Smooth muscle cell (in vitro differentiated cells): ENCODE results near the gene RPL3. TPM values are rescaled to one million over a fixed set of nuclear protein-coding genes. Genes with fewer than 3 reads are reported as not detected.

Experiments
- DNase-seq: peaks from one replicate; lab custom pipeline; 2025; ENCODE audit not compliant: unreplicated experiment; lab: John Stamatoyannopoulos, UW
- H2AFZ ChIP-seq: fragments of 200-600 bp; sonication (generic); 2 replicates; pipeline ENCODE4 v1.6.0; 2016; ENCODE audit warnings: antibody characterized with exemption, low read depth, mild to moderate bottlenecking
- H3F3A ChIP-seq: fragments of 200-600 bp; sonication (generic); 2 replicates; pipeline ENCODE4 v1.6.0; 2017; ENCODE audit warnings: antibody characterized with exemption, low read depth
- H3K27ac ChIP-seq: fragments of 200-600 bp; sonication (generic); 2 replicates; pipeline ENCODE4 v1.5.1; 2016; ENCODE audit warnings: low read depth, mild to moderate bottlenecking
- H3K27me3 ChIP-seq: fragments of 200-600 bp; sonication (generic); 2 replicates; pipeline ENCODE4 v1.6.1; 2016; ENCODE audit warnings: low read depth, mild to moderate bottlenecking
- H3K36me3 ChIP-seq: fragments of 200-600 bp; sonication (generic); 2 replicates; pipeline ENCODE4 v1.5.1; 2016; ENCODE audit warnings: low read depth
- H3K4me1 ChIP-seq: fragments of 200-600 bp; sonication (generic); 2 replicates; pipeline ENCODE4 v1.5.1; 2016; ENCODE audit warnings: low read depth
- H3K4me2 ChIP-seq: fragments of 200-600 bp; sonication (generic); 2 replicates; pipeline ENCODE4 v1.6.0; 2016; ENCODE audit warnings: mild to moderate bottlenecking
- H3K4me3 ChIP-seq: fragments of 200-600 bp; sonication (generic); 2 replicates; pipeline ENCODE4 v1.5.1; 2016; ENCODE audit warnings: mild to moderate bottlenecking
- H3K79me2 ChIP-seq: fragments of 200-600 bp; sonication (generic); 2 replicates; pipeline ENCODE4 v1.6.0; 2016; ENCODE audit warnings: low read depth, mild to moderate bottlenecking
- H3K9ac ChIP-seq: fragments of 200-600 bp; sonication (generic); 2 replicates; pipeline ENCODE4 v1.6.0; 2016; ENCODE audit warnings: low read depth
- H3K9me3 ChIP-seq: fragments of 200-600 bp; sonication (generic); replicated peaks from 2 replicates; pipeline ENCODE4 v1.5.1; 2016; ENCODE audit warnings: low read depth
- H4K20me1 ChIP-seq: fragments of 200-600 bp; sonication (generic); 2 replicates; pipeline ENCODE4 v1.6.0; 2016; ENCODE audit warnings: low read depth
- CTCF ChIP-seq: fragments of 200-600 bp; sonication (generic); IDR thresholded peaks from 2 replicates; pipeline ENCODE4 v1.5.1; 2017; ENCODE audit warnings: borderline replicate concordance, mild to moderate bottlenecking, antibody characterized with exemption; ENCODE audit not compliant: insufficient read depth, poor library complexity, severe bottlenecking
- WGBS: methylation state at CpG from one replicate; pipeline ENCODE4 v1.1.7; 2016; ENCODE audit warnings: low lambda C conversion rate; 5-methylcytosine and 5-hydroxymethylcytosine counted together
- polyA plus RNA-seq: library from polyadenylated mRNA; unstranded; fragments of >200 nt; fragmentation: Nextera tagmentation; extraction: Ambion mirVana; gene quantifications from 2 replicates; pipeline ENCODE4 v1.2.1, GENCODE V29; 2016
- total RNA-seq: library from RNA; depleted of rRNA; stranded (reverse); fragments of >200 nt; gene quantifications from 2 replicates; pipeline ENCODE4 v1.2.3, GENCODE V29; 2014

Gene RPL3
- total and polyA plus RNA-seq, 2 experiments from 2014 or later: 717 to 1,022 TPM

- H3K9me3 ChIP-seq: no peaks in the 10 kb centered on the region
- H3K4me2 ChIP-seq: peak overlapping the region; percentile 44
- no peaks in the 10 kb centered on the region for H3F3A ChIP-seq
- DNase-seq: peak; percentile 32
- H3K27me3 ChIP-seq: no peaks in the 10 kb centered on the region
- no peak overlapping the region for H3K4me3 ChIP-seq
- H3K79me2 ChIP-seq: no peaks in the 10 kb centered on the region
- 21% methylated on average over 12 of the region's 12 CpGs for WGBS
- no peak for TF ChIP-seq CTCF
- no peaks in the 10 kb centered on the region for H4K20me1 ChIP-seq
- no peaks in the 10 kb centered on the region for H3K36me3 ChIP-seq
- no peak overlapping the region for H2AFZ ChIP-seq
- no peak overlapping the region for H3K9ac ChIP-seq
- H3K4me1 ChIP-seq: peaks cover 6% of the 10 kb centered on the region
- peak overlapping the region; percentile 32 for H3K27ac ChIP-seq
These were observed 26.8 kb downstream of the RPL3 start for GRCh38 chr22:39292561-39293074.

- H3K27ac ChIP-seq: peak overlapping the region; percentile 32
- peaks cover 6% of the 10 kb centered on the region for H3K4me1 ChIP-seq
- no peak for TF ChIP-seq CTCF
- no peak for DNase-seq
- no peaks in the 10 kb centered on the region for H3K27me3 ChIP-seq
- H3K9me3 ChIP-seq: no peaks in the 10 kb centered on the region
- 95% methylated on average over 13 of the region's 19 CpGs for WGBS
- no peak overlapping the region for H3K9ac ChIP-seq
- no peaks in the 10 kb centered on the region for H3K79me2 ChIP-seq
- H4K20me1 ChIP-seq: no peaks in the 10 kb centered on the region
- no peak overlapping the region for H3K4me3 ChIP-seq
- H3F3A ChIP-seq: peaks cover 6% of the 10 kb centered on the region
- H2AFZ ChIP-seq: no peak overlapping the region
- H3K36me3 ChIP-seq: no peaks in the 10 kb centered on the region
- H3K4me2 ChIP-seq: peak overlapping the region; percentile 44
These were observed 27.4 kb downstream of the RPL3 start for GRCh38 chr22:39292031-39292462.

GRCh38 chr22:39291523-39291922, 27.9 kb downstream of the RPL3 start:
- no peak overlapping the region for H3K4me2 ChIP-seq

More at GRCh38 chr22:39291523-39291922, 27.9 kb downstream of the RPL3 start:
- H3K4me1 ChIP-seq: peaks cover 6% of the 10 kb centered on the region
- 91% methylated on average over 10 of the region's 10 CpGs for WGBS
- no peaks in the 10 kb centered on the region for H3K79me2 ChIP-seq
- no peak overlapping the region for H2AFZ ChIP-seq
- H3K9ac ChIP-seq: peak overlapping the region; percentile 51
- H3K27ac ChIP-seq: peak overlapping the region; percentile 56
- H3F3A ChIP-seq: peaks cover 9% of the 10 kb centered on the region
- no peaks in the 10 kb centered on the region for H4K20me1 ChIP-seq
- H3K27me3 ChIP-seq: no peaks in the 10 kb centered on the region
- H3K4me3 ChIP-seq: no peak overlapping the region
- no peak for DNase-seq
- no peaks in the 10 kb centered on the region for H3K36me3 ChIP-seq
- H3K9me3 ChIP-seq: no peaks in the 10 kb centered on the region
- peak; percentile 16 for TF ChIP-seq CTCF
